HepG2 (cell line): Measurements from ENCODE around the gene HMCN2. TPM values are rescaled to one million over a fixed set of nuclear protein-coding genes. Genes with fewer than 3 reads are reported as not detected.

Experiments used
- ATAC-seq: fragments of 200-7000 bp; cut with Tn5 transposase; 3 replicates; pipeline ENCODE4 v1.9.1; 2020; ENCODE audit warnings: mild to moderate bottlenecking, moderate library complexity
- BruUV-seq: library from RNA; stranded (reverse); fragments of 400-500 nt; replicated peaks from 2 replicates; lab custom pipeline; 2021; lab: Mats Ljungman, UMichigan
- CTCF ChIA-PET: fragments of 300-600 bp; formaldehyde crosslinking; extraction: SDS; loops from one replicate; lab custom pipeline; 2021; ENCODE audit warnings: low total read pairs, inconsistent platforms, low intra/inter-chr PET ratio; lab: Yijun Ruan, JAX
- POLR2A ChIA-PET: fragments of 350-600 bp; sonication (Branson Sonifier 250); formaldehyde crosslinking; loops from one replicate; lab custom pipeline; 2020; ENCODE audit warnings: antibody characterized with exemption, inconsistent platforms; lab: Yijun Ruan, JAX
- DNase-seq: peaks from one replicate; pipeline ENCODE4 v3.0.0-alpha.2; 2015; ENCODE audit warnings: low spot score
- FAIRE-seq: peaks from 3 replicates; lab custom pipeline; 2011; peaks lifted over from hg19 to GRCh38; lab: Jason Lieb, UNC
- H2AFZ ChIP-seq: one replicate; pipeline ENCODE4 v1.6.1; 2011; ENCODE audit warnings: low read length, inconsistent platforms
- H3K27ac ChIP-seq: fragments of 300-600 bp; 3 replicates; pipeline ENCODE4 v1.8.0; 2011; ENCODE audit warnings: mixed run types, mild to moderate bottlenecking, mixed read lengths, low read length, inconsistent platforms; ENCODE audit not compliant: insufficient read depth; ENCODE audit errors: extremely low read length
- H3K27me3 ChIP-seq, 2 experiments: fragments of 200-600 bp in 1 of 2; 2 replicates in 1 of 2; 3 replicates in 1 of 2; pipeline versions ENCODE4 v1.6.0 to v1.8.0; 2011; ENCODE audit warnings: low read length in 2 of 2, mild to moderate bottlenecking in 2 of 2, moderate library complexity in 2 of 2, inconsistent platforms in 1 of 2; ENCODE audit not compliant: insufficient read depth in 2 of 2, control insufficient read depth in 1 of 2
- H3K36me3 ChIP-seq, 2 experiments: fragments of 200-600 bp in 1 of 2; replicated peaks in 1 of 2; 2 replicates in 1 of 2; 3 replicates in 1 of 2; pipeline versions ENCODE4 v1.5.1 to v1.8.0; 2011; ENCODE audit warnings: low read length in 2 of 2, inconsistent platforms in 1 of 2; ENCODE audit not compliant: insufficient read depth in 2 of 2, control insufficient read depth in 1 of 2
- H3K4me1 ChIP-seq: 2 replicates; pipeline ENCODE4 v1.5.1; 2012; ENCODE audit warnings: low read length, inconsistent platforms; ENCODE audit not compliant: insufficient read depth
- H3K4me2 ChIP-seq: 2 replicates; pipeline ENCODE4 v1.6.0; 2011; ENCODE audit warnings: low read depth, low read length, inconsistent platforms
- H3K4me3 ChIP-seq, 3 experiments: fragments of 200-600 bp in 1 of 3; sonication (generic), shearing (Covaris generic) in 1 of 3; replicated peaks in 1 of 3; 2 replicates each; pipeline ENCODE4 v1.5.1; 2011 to 2016; ENCODE audit warnings: low read length in 3 of 3, inconsistent platforms in 2 of 3, low read depth in 2 of 3, mild to moderate bottlenecking in 2 of 3, control low read depth in 1 of 3, mixed read lengths in 1 of 3; ENCODE audit not compliant: insufficient read depth in 1 of 3
- H3K79me2 ChIP-seq: one replicate; pipeline ENCODE4 v1.6.1; 2011; ENCODE audit warnings: low read length, inconsistent platforms; ENCODE audit not compliant: insufficient read depth
- H3K9ac ChIP-seq: 2 replicates; pipeline ENCODE4 v1.6.0; 2011; ENCODE audit warnings: mild to moderate bottlenecking, low read depth, low read length, inconsistent platforms; ENCODE audit not compliant: insufficient read depth
- H3K9me3 ChIP-seq: 2 replicates; pipeline ENCODE4 v1.5.1; 2012; ENCODE audit warnings: mild to moderate bottlenecking, low read length
- H4K20me1 ChIP-seq: 2 replicates; pipeline ENCODE4 v1.6.0; 2011; ENCODE audit warnings: inconsistent platforms, mild to moderate bottlenecking, low read length, moderate library complexity; ENCODE audit not compliant: insufficient read depth
- ELF4 ChIP-seq: sonication (generic); formaldehyde crosslinking; IDR thresholded peaks from 2 replicates; pipeline ENCODE4 v1.5.0; 2020; ENCODE audit warnings: missing genetic modification reagents, mild to moderate bottlenecking, moderate library complexity, borderline replicate concordance
- HNRNPL ChIP-seq: fragments of 200-400 bp; formaldehyde crosslinking; IDR thresholded peaks from 2 replicates; pipeline ENCODE4 v1.6.1; 2017; ENCODE audit warnings: mild to moderate bottlenecking, low read depth, low read length
- PAXIP1 ChIP-seq: sonication (generic); formaldehyde crosslinking; conservative IDR thresholded peaks from 2 replicates; pipeline ENCODE4 v1.4.0; 2020; ENCODE audit warnings: mild to moderate bottlenecking, missing genetic modification reagents, moderate library complexity
- ZNF329 ChIP-seq: sonication (generic); formaldehyde crosslinking; IDR thresholded peaks from 2 replicates; pipeline ENCODE4 v1.9.0; 2021; ENCODE audit warnings: low read depth, mild to moderate bottlenecking, missing genetic modification reagents
- ZSCAN31 ChIP-seq: sonication (generic); formaldehyde crosslinking; IDR thresholded peaks from 2 replicates; pipeline ENCODE4 v1.5.0; 2020; ENCODE audit warnings: low read depth, mild to moderate bottlenecking, missing genetic modification reagents
- WGBS: methylation state at CpG from one replicate; pipeline ENCODE4 v1.1.6; 2017; ENCODE audit warnings: low lambda C conversion rate; 5-methylcytosine and 5-hydroxymethylcytosine counted together
- in situ Hi-C: cut with HindIII; loops from 2 replicates; pipeline ENCODE4 v1.10.0; 2017; ENCODE audit warnings: low pct_unique_long_range_greater_than_20kb; ENCODE audit not compliant: extremely low pct_ligation_motif_present
- intact Hi-C: fragments of 100-400 bp; cut with micrococcal nuclease; formaldehyde crosslinking; loops from one replicate; pipeline ENCODE4 v1.10.0; 2022; ENCODE audit not compliant: unreplicated experiment
- polyA plus RNA-seq, 8 experiments: library from polyadenylated mRNA; depleted of rRNA in 3 of 8; stranded (reverse) in 7 of 8; unstranded in 1 of 8; fragments of >200 nt; fragmentation: Illumina TruSeq in 4 of 8; extraction: Trizol in 4 of 8; gene quantifications; 2 replicates each; pipeline versions ENCODE4 v1.2.1 to v1.2.3, GENCODE V29; 2011 to 2016; ENCODE audit warnings: low read depth in 4 of 8, missing spikeins in 1 of 8, mixed read lengths in 1 of 8; ENCODE audit not compliant: insufficient read depth in 1 of 8
- total RNA-seq, 5 experiments: library from RNA; depleted of rRNA; stranded (reverse); fragments of >200 nt; fragmentation: Illumina TruSeq; extraction: Trizol; gene quantifications; 2 replicates each; pipeline ENCODE4 v1.2.3, GENCODE V29; 2016; ENCODE audit warnings: low read depth in 1 of 5

The HMCN2 gene
- total and polyA plus RNA-seq, 2 of the 13 experiments (the other 11 are each of a cell fraction or from before 2014, with no cell fraction given) = 0.09 TPM; not detected in 1

GRCh38 chr9:130451509-130452388, 186.2 kb downstream of the HMCN2 start (continued):
- TF ChIP-seq PAXIP1 (peak; percentile 37; the same call in 1 of the 2 replicates), ZNF329 (0 out of 2 replicates have a peak, but pooled peaks have one; percentile 45), ZSCAN31 (CRISPR knock-in tag) (no peak; the same call in 1 of the 2 replicates), HNRNPL (0 out of 2 replicates have a peak, but pooled peaks have one; percentile 35)

- TF ChIP-seq ELF4 (CRISPR knock-in tag) (no peak), ZNF329 (peak; percentile 97)
- no peaks in the 10 kb centered on the region for H3K36me3 ChIP-seq
- H3K4me2 ChIP-seq = no peak overlapping the region
- no peaks in the 10 kb centered on the region for H3K79me2 ChIP-seq
- BruUV-seq = no TSS peak
- POLR2A ChIA-PET = interaction anchor here (1.0 to 1.9 kb wide), 3 partner anchors 46 to 244 kb away, joined by 3 to 5 read pairs (median 3); no protein-coding TSS in a partner anchor
- CTCF ChIA-PET = no interaction called here
- in situ Hi-C loops = loop anchor here (5.0 kb wide), 1 partner anchor 229 kb away; no protein-coding TSS in a partner anchor
- DNase-seq (no peak), ATAC-seq (no peak), FAIRE-seq (no peak)
- H3K4me1 ChIP-seq = peaks cover 63% of the 10 kb centered on the region
- H3K9me3 ChIP-seq = no peaks in the 10 kb centered on the region
- H3K4me3 ChIP-seq = no peak overlapping the region
- no peak overlapping the region for H2AFZ ChIP-seq
- WGBS = 90% methylated on average over 2 of the region's 4 CpGs
- intact Hi-C loops = loop anchor here (5.0 to 10.0 kb wide), 2 partner anchors 152 to 389 kb away; no protein-coding TSS in a partner anchor
- no peak overlapping the region for H3K27ac ChIP-seq
- H3K9ac ChIP-seq = no peak overlapping the region
- H4K20me1 ChIP-seq = peaks cover 14% of the 10 kb centered on the region; the same call in 1 of the 2 replicates
- no peaks in the 10 kb centered on the region; a peak in 1 of 5 replicates for H3K27me3 ChIP-seq
Measured at GRCh38 chr9:130452835-130453234, 187.3 kb downstream of the HMCN2 start.
